NT2/D1 (cell line): ENCODE data around the gene TMEM45B.
"Not testable (repeated sequence)": the region's sequence is repeated elsewhere in the genome, so short reads cannot be mapped to it uniquely, and the experiment has no call there.

ENCODE experiments used
- DNase-seq: peaks from one replicate; pipeline ENCODE4 v3.0.0-alpha.2; 2011; ENCODE audit warnings: low read depth, low spot score
- H3K27me3 ChIP-seq: 2 replicates; pipeline ENCODE4 v1.6.0; 2011; ENCODE audit warnings: mild to moderate bottlenecking; ENCODE audit not compliant: insufficient read length, insufficient read depth
- H3K36me3 ChIP-seq: 2 replicates; pipeline ENCODE4 v1.6.1; 2011; ENCODE audit warnings: mild to moderate bottlenecking, low read length, mixed read lengths; ENCODE audit not compliant: insufficient read depth, insufficient read length
- H3K4me1 ChIP-seq: 2 replicates; pipeline ENCODE4 v1.5.1; 2011; ENCODE audit not compliant: insufficient read depth, insufficient read length
- H3K4me3 ChIP-seq: 2 replicates; pipeline ENCODE4 v1.5.1; 2011; ENCODE audit warnings: low read depth; ENCODE audit not compliant: insufficient read length
- H3K9ac ChIP-seq: 2 replicates; pipeline ENCODE4 v1.6.0; 2011; ENCODE audit warnings: low read depth; ENCODE audit not compliant: insufficient read length
- H3K9me3 ChIP-seq: 2 replicates; pipeline ENCODE4 v1.5.1; 2011; ENCODE audit warnings: mild to moderate bottlenecking, low read length; ENCODE audit not compliant: insufficient read depth
- SUZ12 ChIP-seq: IDR thresholded peaks from 2 replicates; pipeline ENCODE4 v1.6.1; 2011; ENCODE audit not compliant: insufficient read length, insufficient read depth; ENCODE audit errors: extremely low read depth
- YY1 ChIP-seq: IDR thresholded peaks from 2 replicates; pipeline ENCODE4 v1.6.1; 2011; ENCODE audit not compliant: insufficient read length, insufficient read depth
- ZNF274 ChIP-seq: IDR thresholded peaks from 2 replicates; pipeline ENCODE4 v1.6.1; 2011; ENCODE audit warnings: mild to moderate bottlenecking, low read depth, low read length

Gene TMEM45B

GRCh38 chr11:129855086-129855485, 39.4 kb downstream of the TMEM45B start:
- TF ChIP-seq YY1 (no peak), SUZ12 (no peak), ZNF274 (no peak)

GRCh38 chr11:129856036-129856435, 40.4 kb downstream of the TMEM45B start:
- Histone ChIP-seq H3K36me3 (peaks cover 36% of the 10 kb centered on the region), H3K27me3 (no peaks in the 10 kb centered on the region), H3K4me3 (no peak overlapping the region), H3K4me1 (no peaks in the 10 kb centered on the region), H3K9ac (no peak overlapping the region), H3K9me3 (no peaks in the 10 kb centered on the region)
- no peak for TF ChIP-seq SUZ12
- TF ChIP-seq ZNF274 = no peak
- TF ChIP-seq YY1 = no peak
- DNase-seq = no peak

More at GRCh38 chr11:129855086-129855485, 39.4 kb downstream of the TMEM45B start:
- H3K4me3 ChIP-seq = no peak overlapping the region
- H3K27me3 ChIP-seq = no peaks in the 10 kb centered on the region
- no peak for DNase-seq
- H3K36me3 ChIP-seq = peaks cover 26% of the 10 kb centered on the region
- H3K9ac ChIP-seq = no peak overlapping the region
- no peaks in the 10 kb centered on the region for H3K9me3 ChIP-seq
- H3K4me1 ChIP-seq = no peaks in the 10 kb centered on the region

- Histone ChIP-seq H3K9me3 (no peaks in the 10 kb centered on the region), H3K36me3 (peaks cover 80% of the 10 kb centered on the region), H3K4me3 (no peak overlapping the region), H3K4me1 (peaks cover 3% of the 10 kb centered on the region), H3K9ac (no peak overlapping the region), H3K27me3 (no peaks in the 10 kb centered on the region)
- DNase-seq = peak; percentile 68
- TF ChIP-seq SUZ12 (no peak), YY1 (no peak), ZNF274 (no peak)
Measured at GRCh38 chr11:129861702-129862522, 46.3 kb downstream of the TMEM45B start.

GRCh38 chr11:129864811-129865210, 49.2 kb downstream of the TMEM45B start:
- Histone ChIP-seq H3K9me3 (no peaks in the 10 kb centered on the region), H3K4me1 (peaks cover 3% of the 10 kb centered on the region), H3K27me3 (no peaks in the 10 kb centered on the region), H3K4me3 (no peak overlapping the region), H3K36me3 (peaks cover 84% of the 10 kb centered on the region), H3K9ac (no peak overlapping the region)
- TF ChIP-seq ZNF274 (no peak), YY1 (no peak), SUZ12 (no peak)
- DNase-seq = no peak

GRCh38 chr11:129865701-129866100, 50.1 kb downstream of the TMEM45B start:
- no peak overlapping the region for H3K4me3 ChIP-seq
- peaks cover 3% of the 10 kb centered on the region for H3K4me1 ChIP-seq
- TF ChIP-seq YY1 (no peak), SUZ12 (no peak), ZNF274 (no peak)
- no peaks in the 10 kb centered on the region for H3K27me3 ChIP-seq
- DNase-seq = no peak
- peaks cover 84% of the 10 kb centered on the region for H3K36me3 ChIP-seq
- no peaks in the 10 kb centered on the region for H3K9me3 ChIP-seq
- no peak overlapping the region for H3K9ac ChIP-seq

- Histone ChIP-seq H3K9me3 (no peaks in the 10 kb centered on the region), H3K9ac (no peak overlapping the region), H3K4me3 (no peak overlapping the region), H3K27me3 (no peaks in the 10 kb centered on the region), H3K36me3 (peaks cover 84% of the 10 kb centered on the region), H3K4me1 (peaks cover 3% of the 10 kb centered on the region)
- TF ChIP-seq ZNF274 = no peak
- no peak for TF ChIP-seq SUZ12
- no peak for TF ChIP-seq YY1
- no peak for DNase-seq
Measured at GRCh38 chr11:129866311-129866710, 50.7 kb downstream of the TMEM45B start.

GRCh38 chr11:129868626-129869025, 53.0 kb downstream of the TMEM45B start:
- peaks cover 98% of the 10 kb centered on the region for H3K36me3 ChIP-seq

More at GRCh38 chr11:129868626-129869025, 53.0 kb downstream of the TMEM45B start:
- DNase-seq, H3K4me1 ChIP-seq, H3K4me3 ChIP-seq, H3K9ac ChIP-seq, H3K27me3 ChIP-seq, H3K9me3 ChIP-seq: not testable (repeated sequence)
